Measurements from ENCODE around the gene ADGRG4.

- no peak for TF ChIP-seq CTCF (IDR thresholded peaks at IDR 0.05)
- TF ChIP-seq POLR2A (IDR thresholded peaks at IDR 0.05): no peak
These were observed 8.1 kb upstream of the ADGRG4 start for GRCh38 chrX:136292656-136293055.
